Activated T-cell treated with anti-CD3 and anti-CD28 coated beads for 4 hours (primary cell): ENCODE results near the gene TLCD2.
"Not testable (repeated sequence)": the region's sequence is repeated elsewhere in the genome, so short reads cannot be mapped to it uniquely, and the experiment has no call there.

Source experiments
- DNase-seq: peaks from one replicate; pipeline ENCODE4 v3.0.0-alpha.2; 2020

Gene TLCD2, protein sequence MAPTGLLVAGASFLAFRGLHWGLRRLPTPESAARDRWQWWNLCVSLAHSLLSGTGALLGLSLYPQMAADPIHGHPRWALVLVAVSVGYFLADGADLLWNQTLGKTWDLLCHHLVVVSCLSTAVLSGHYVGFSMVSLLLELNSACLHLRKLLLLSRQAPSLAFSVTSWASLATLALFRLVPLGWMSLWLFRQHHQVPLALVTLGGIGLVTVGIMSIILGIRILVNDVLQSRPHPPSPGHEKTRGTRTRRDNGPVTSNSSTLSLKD

DNA sequence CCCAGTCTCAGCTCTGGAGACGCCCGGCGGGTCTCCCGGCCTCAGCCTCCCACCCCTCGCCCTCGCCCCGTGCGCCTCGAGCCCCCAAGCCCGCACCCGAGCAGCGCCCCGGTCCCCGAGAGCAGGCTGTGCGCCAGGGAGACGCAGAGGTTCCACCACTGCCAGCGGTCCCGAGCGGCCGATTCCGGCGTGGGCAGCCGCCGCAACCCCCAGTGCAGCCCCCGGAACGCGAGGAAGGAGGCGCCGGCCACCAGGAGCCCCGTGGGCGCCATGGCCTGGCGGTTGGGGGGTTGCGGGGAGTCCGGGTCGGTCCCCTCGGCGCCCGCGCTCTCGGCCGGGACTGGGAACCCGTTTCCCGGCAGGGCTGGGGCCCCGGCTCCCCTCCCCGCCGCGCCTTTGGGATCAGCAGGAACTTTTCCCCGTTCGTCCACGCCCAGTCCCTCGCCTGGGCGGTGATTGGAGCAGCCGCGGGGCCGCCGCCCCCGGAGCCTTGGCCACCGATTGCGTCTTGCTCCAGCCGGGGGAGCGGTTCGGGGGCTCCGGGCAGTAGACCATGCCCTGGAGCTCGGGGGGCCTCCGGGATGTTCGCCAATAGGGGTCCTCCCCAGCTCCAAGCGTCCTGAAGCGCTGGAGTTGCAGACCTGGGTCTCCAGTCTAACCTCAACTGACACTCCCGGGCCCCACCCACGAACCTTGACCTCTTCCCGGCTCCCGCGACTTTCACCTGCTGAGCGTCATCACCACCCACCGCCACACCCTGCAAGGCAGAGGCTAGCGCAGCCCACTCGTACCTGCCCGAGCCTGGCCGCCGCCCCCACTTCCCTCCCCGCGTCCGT lies at the start of gene TLCD2:
TLCD2 (minus strand) TSS at position 407 of the 836 bp plus-strand sequence; CDS start at position 272, 135 bp downstream.
- DNase-seq, result no peak

DNA sequence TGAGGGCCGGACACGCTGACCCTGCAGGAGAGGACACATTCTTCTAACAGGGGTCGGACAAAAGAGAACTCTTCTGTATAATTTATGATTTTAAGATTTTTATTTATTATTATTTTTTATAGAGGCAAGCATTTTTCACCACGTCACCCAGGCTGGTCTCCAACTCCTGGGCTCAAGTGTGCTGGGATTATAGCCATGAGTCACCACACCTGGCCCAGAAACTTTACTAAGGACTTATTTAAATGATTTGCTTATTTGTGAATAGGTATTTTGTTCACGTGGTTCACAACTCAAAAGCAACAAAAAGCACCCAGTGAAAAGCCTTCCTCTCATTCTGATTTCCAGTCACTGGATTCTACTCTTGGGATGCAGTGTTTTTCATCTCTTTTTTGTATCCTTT lies 49.4 kb upstream of the TLCD2 start:
- no peak for DNase-seq

DNA sequence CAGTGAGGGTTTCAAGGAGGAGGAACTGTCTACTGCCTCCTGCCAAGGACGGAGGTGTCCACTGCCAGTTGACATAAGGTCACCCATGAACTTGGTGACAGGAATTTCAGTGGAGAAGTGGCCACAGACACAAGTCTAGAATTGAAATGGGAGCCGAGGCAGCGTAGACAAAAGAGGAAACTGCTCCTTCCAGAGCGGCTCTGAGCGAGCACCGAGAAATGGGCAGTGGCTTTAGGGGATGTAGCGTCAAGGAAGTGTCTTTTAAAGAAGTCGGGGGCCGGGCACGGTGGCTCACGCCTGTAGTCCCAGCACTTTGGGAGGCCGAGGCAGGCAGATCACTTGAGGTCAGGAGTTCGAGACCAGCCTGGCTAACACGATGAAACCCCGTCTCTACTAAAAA lies 48.6 kb upstream of the TLCD2 start:
- DNase-seq, result no peak

DNA sequence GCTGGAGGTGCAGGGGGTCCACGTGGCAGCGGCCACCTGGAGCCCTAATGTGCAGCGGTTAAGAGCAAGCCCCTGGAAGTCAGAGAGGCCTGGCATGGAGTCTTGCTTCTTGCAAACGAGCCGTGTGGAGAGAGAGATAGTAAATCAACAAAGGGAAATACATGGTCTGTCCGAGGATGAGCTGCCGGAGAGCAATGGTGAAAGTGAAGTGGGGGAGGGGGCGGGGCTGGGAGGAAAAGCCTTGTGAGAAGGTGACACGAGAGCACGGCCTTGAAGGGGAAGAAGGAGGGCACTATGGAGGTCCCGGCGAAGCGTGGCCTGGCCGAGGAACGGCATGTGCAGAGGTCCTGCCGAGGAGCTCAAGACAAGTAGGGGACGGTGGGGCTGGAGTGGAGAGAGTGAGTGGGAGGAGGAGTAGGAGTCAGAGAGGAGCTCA lies 45.7 kb upstream of the TLCD2 start:
- no peak for DNase-seq

DNA sequence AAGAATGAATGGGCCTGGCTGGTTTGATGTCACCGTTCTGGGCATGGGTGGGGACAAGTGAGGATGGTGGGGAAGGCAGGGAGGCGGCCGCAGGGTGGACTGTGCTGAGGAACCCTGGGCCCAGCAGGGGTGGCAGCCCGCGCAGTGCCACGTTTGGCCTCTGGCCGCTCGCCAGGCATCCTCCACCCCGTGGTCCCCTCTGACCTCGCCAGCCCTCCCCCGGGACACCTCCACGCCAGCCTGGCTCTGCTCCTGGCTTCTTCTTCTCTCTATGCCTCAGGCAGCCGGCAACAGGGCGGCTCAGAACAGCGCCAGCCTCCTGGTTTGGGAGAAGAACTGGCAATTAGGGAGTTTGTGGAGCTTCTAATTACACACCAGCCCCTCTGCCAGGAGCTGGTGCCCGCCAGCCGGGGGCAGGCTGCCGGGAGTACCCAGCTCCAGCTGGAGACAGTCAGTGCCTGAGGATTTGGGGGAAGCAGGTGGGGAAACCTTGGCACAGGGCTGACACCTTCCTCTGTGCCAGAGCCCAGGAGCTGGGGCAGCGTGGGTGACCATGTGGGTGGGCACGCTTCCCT lies 45.2 kb upstream of the TLCD2 start:
- DNase-seq, result no peak

DNA sequence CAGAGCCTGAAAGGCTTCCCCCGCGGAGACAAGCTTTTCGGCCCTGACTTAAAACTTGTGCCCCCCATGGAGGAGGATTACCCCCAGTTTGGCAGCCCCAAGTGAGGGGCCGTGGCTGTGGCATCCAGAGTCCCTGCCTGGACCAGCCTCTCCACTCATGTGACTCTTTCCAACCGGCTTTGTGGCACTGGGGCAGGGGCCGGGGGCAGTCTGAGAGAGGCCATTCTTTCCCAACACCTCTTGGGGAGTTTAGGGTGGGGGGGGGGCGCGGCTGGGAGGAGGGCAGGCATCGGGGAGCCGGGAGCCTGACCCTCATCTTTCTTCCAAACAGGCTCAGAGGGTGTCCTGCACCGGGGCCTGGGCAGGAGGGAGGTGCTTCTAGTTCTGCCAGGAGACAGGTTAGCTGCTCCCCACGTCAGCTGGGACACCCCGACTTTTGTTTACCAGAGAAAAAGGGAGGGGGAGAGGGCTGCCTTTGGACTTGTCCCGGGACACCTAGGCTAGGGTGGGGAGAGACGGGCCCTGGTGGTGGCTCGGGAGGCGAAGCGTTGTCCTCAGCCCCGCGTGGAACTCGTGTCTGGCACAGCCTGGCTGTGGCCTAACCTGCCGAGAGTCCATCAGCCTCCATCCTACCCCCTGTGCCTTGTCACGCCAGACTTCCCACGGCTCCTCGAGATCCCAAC lies 44.4 kb upstream of the TLCD2 start:
- no peak for DNase-seq

DNA sequence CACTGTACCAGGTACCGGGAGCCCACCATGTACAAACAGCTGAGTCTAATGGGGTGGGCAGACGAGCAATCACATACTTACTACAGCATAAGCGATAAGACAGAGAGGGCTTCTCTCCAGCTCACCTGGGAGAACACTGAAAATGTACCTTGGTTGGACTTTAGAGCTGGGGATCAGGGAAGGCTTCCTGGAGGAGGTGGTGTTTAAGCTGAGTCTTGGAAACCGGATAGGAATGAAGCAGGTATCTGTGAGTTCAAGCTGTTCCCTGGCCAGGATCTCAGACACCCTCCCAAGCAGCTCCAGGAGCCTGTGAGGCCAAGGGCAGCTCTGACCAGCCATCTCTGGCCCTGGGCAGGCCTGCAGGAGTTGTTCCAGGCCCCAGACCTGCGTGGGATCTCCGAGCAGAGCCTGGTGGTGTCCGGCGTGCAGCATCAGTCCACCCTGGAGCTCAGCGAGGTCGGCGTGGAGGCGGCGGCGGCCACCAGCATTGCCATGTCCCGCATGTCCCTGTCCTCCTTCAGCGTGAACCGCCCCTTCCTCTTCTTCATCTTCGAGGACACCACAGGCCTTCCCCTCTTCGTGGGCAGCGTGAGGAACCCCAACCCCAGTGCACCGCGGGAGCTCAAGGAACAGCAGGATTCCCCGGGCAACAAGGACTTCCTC lies 43.7 kb upstream of the TLCD2 start:
- DNase-seq, result no peak

DNA sequence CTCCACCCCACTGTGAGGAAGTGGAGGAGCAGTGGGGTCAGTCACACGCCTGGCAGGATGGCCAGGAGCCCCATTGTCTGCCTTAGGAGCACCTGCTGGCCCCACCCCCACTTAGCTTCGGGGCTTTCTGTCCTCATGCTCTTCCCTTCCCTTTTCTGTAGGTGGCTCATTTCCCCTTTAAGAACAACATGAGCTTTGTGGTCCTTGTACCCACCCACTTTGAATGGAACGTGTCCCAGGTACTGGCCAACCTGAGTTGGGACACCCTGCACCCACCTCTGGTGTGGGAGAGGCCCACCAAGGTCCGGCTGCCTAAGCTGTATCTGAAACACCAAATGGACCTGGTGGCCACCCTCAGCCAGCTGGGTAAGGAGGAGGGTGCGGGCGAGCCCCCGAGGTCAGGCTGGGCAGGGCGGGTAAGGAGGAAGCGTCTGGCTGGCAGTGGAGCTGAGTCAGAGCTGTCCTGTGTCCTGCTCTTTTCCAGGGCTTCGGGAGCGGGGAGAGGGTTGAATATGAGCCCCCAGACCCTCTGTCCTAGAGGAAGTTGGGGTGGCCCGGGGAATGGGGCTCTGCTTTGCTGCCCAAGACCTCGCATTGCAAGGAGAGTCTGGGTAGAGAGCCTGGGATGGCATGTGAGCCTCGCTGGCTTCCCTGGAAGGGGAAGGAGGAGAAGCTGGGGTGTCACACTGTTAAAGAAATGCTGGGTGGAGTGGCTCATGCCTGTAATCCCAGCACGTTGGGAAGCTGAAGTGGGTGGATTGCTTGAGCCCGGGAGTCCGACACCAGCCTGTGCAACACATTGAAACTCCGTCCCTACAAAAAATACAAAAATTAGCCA lies 42.5 kb upstream of the TLCD2 start:
- DNase-seq, result no peak

DNA sequence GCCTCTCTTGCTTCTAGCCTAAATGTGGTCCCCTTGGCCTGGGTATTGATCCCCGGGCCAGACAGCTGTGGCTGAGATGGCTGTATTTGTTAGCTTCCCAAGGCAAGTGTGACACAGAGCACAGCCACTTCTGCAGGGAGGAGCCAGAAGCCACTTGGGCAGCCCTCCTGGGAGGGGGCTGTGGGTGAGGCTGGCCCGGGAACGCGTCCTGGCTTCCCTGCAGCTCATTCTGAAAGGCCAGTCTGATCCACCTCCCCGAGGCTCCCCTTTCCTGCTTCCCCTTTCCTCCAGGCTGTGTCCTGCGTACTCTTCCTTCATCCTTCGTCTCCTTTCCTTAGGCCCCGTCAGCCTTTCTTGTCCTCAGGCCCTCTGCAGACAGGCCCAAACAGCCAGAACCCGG lies 40.5 kb upstream of the TLCD2 start:
- DNase-seq, result no peak

DNA sequence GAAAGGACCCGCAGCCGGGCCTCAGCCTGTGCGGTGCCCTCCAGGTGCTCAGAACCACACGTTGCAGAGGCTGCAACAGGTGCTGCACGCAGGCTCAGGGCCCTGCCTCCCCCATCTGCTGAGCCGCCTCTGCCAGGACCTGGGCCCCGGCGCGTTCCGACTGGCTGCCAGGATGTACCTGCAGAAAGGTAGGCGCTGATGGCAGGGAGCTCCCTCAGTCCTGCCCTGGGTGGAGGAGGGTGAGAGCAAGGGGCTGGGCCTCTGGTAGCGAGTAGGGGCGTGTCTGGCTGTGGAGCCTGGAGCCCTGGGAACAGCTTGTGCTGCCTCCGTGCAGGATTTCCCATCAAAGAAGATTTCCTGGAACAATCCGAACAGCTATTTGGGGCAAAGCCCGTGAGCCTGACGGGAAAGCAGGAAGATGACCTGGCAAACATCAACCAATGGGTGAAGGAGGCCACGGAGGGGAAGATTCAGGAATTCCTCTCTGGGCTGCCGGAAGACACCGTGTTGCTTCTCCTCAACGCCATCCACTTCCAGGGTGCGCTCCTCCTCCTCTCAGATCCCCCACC lies 36.9 kb upstream of the TLCD2 start:
- DNase-seq, result no peak

DNA sequence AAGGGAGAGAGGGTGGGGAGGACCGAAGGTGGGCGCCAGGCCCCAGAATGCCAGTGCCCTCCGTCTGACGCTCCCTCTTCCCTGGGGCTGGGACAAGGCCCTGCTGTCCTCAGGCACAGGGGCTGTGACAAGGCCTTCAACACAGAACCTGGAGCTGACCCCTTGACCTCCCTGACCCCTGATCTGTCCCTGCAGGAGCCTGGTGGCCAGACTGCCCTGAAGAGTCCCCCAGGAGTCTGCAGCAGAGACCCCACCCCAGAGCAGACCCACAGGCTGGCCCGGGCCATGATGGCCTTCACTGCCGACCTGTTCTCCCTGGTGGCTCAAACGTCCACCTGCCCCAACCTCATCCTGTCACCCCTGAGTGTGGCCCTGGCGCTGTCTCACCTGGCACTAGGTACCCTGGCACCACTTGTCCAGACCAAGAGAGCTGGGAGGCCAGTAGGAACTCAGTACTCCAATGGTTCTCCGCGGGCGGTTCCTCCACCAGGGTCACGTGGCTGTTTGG lies 35.4 kb upstream of the TLCD2 start:
- DNase-seq, result no peak

DNA sequence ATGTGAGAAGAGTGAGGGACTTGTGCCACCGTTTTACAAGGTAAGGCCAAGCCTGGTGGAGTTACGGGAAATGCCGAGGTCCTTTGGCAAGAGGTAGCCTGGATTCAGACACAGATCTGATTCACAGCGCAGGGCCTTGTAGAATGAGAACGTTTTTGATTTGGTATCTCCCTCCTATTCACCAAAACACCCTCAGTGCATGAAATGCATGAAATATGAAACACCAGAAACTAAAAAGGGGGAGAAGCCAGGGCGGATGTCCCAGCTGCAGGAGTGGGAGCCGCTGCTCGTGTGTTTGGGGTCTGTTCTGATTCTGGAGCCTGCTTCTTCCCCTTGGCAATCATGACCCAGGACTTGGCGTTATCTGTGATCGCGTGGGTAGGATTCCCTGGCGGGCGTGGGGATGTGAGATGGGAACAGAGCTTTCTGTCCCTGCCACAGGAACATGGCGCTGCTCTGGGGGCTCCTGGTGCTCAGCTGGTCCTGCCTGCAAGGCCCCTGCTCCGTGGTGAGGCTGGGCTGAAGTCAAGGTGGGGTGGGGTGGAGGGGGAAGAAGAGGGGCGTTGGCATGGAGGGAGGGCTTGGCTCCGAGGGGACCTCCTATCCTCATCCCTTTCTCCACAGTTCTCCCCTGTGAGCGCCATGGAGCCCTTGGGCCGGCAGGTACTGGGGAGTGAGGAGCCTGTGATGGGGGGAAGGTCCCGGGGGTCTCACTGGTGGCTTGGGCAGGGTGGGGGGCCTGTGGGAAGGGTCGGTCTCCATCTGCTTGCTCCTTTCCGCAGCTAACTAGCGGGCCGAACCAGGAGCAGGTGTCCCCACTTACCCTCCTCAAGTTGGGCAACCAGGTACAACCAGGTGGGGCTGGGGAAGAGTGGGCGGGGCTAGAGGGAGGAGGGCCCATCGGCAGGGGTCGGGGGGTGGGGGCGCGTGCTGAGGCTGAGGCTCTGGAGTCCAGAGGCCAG lies 34.7 kb upstream of the TLCD2 start:
- no peak for DNase-seq

DNA sequence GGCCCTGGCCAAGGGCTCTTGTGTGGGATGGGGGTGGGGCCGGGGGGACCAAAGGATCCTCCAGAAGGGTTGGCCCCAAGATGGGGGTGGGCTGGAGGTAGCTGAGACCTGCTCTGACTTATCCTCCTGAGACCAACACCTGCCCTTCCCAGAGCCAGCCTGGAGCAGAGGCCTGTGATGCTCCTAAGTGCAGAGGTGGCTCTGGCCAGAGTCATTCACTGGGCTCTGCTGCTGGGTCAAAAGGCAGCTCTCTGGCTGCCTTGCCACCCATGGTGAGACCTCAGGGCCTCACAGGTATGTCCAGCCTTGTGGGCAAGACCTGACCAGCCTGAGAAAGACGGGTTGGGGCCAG lies 32.9 kb upstream of the TLCD2 start:
- no peak for DNase-seq

DNA sequence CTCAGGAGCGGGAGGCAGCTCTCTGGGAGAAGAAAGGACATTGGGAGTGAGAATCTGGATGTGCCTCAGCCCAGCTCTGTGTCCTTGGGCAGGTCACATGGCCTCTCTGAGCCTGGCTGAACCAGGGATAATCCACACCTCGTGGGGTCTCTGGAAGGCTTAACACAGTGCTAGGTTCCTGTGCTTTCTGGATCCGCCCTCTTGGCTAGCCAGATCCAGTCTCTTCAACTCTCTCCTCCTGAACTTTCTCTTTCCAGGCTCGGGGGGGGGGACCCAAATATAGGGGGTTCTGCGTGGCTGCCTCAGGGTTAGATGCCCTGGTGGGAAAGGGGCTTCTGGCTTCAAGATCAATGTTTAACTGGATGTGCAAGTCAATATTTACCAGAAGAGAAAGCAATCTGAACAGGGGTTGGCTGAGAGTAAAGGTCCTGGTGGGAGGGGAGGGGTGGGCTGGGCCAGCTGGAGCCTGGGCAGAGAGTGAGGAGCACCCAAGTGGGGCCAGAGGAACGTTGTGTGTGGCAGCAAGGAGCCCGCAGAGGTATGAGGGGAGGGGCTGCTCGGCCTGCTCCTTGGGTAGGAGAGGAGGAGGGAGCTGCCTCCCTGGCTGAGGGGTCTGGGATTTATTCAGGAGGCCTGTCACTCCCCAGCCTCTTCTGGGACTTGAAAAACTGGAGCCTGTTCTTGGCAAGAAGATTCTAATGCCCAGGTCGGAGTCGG lies 32.4 kb upstream of the TLCD2 start, which contains the start of gene SERPINF2:
SERPINF2 (plus strand) TSS at position 501 of the 717 bp plus-strand sequence. CDS start 2,125 bp downstream, outside the sequence.
- DNase-seq, result no peak

DNA sequence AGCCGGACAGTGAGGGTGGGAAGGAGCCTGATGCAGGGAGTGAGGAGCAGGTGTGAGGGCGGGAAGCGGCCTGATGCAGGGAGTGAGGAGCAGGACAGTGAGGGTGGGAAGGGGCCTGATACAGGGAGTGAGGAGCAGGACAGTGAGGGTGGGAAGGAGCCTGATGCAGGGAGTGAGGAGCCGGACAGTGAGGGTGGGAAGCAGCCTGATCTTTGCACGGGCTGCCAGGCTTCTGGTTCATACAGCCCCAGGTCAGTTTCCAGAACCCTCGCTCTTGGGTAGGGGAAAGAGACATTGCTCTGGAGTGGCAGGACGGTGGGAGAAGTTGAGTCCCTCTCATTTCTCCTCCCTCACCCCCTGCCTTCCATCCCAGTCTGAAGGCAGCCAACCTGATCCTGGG lies 31.7 kb upstream of the TLCD2 start:
- not testable (repeated sequence) for DNase-seq

DNA sequence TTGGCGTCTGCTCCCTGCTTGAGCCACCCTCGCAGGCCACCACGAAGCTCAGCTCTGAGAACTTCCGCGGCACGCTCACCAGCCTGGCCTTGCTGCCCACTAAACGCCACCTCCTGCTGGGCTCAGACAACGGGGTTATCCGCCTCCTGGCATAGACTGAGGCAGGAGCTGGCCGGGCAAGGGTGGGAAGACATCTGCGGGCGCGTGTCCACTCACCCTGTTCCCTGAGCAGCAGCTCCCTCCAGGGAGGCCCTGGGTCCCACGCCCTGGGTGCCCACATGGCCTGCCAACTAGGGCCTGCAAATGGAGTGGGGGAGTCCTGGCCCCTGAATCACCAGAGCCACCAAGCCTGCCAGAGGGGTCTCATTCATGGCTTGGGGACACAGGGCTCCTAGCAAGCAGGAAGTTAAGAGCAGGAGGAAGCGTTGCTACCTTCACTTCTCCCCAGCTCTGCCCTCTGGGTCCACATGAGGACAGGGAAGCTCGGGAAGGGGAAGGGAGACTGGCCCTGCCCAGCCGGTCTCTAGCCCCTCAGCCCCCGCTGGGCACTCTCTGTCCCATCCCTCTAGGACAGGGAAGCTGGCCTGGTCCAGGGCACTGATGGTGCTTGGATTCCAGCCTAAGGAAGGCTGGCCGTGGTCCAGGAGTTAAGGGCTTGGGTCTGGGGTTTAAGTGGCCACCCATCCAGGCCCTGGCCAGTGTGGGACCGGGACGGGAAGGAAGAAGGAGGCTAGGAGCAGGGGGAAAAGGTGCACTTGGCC lies 27.5 kb upstream of the TLCD2 start:
- DNase-seq, result no peak

DNA sequence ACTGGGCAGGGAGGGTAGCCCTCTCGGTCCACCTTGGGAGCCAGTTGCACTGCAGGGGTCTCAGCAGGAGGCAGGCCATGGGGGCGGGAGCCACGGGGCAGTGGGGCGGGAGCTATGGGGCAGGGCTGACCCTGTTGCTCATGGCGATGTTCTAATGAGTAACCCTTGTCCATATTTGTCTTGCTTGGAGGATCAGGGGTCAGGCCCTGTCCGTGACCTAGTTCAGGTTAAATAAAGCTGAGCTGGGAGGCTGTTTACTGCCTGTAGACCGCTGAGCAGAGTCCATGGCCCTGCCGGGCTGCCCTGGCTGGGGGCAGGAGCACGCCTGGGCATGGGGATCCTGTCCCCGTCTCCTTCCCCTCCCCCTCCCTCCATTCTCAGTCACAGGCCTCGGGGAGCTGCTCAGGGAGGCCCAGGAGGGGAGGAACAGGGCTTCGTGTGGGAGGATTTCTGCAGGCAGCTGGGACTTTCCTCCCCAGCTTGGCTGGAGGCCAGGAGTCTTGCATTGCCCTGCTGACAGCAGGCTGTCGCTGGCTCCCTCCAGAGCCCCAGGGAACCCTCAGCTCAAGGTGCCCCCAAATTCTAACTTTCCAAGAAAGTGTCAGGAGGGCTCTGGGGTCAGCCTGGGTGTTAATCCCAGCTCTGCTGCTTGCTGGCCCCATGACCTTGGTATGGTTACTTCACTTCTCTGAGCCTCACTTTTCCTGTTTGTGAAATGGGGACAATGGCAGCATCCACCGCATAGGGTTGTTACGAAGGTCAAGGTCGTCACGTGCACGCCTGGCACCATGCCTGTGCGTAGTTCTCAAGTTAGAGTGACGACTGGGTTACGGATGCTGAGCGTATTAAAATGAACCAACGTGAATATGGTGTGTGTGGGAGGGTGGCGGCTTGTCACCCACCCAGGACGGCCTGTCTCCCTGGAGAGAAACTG lies 26.4 kb upstream of the TLCD2 start:
- no peak for DNase-seq
